IMR-90 (cell line): ENCODE results near the gene DAPK3. TPM values are rescaled to one million over a fixed set of nuclear protein-coding genes. Genes with fewer than 3 reads are reported as not detected.
A peak's percentile ranks its signal among the peaks of the same experiment; 100 is the strongest.

ENCODE experiments used
- BHLHE40 ChIP-seq: fragments of 150-350 bp; IDR thresholded peaks from 2 replicates; pipeline ENCODE4 v1.6.1; 2016; ENCODE audit warnings: mild to moderate bottlenecking, low read depth, low read length
- CTCF ChIP-seq: conservative IDR thresholded peaks from 2 replicates; pipeline ENCODE4 v1.5.1; 2012; ENCODE audit warnings: mild to moderate bottlenecking, low read depth, low read length, improper control_type of control experiment
- FOS ChIP-seq: fragments of 150-350 bp; IDR thresholded peaks from 2 replicates; pipeline ENCODE4 v1.6.1; 2016; ENCODE audit warnings: low read depth, low read length
- POLR2A ChIP-seq: IDR thresholded peaks from 2 replicates; pipeline ENCODE4 v1.6.1; 2012; ENCODE audit warnings: mild to moderate bottlenecking, low read depth, low read length
- polyA plus RNA-seq, 3 experiments: library from polyadenylated mRNA; depleted of rRNA; stranded (reverse); fragments of >200 nt; gene quantifications; 2 replicates each; pipeline ENCODE4 v1.2.3, GENCODE V29; 2012; ENCODE audit warnings: low replicate concordance in 1 of 3
- total RNA-seq: library from RNA; depleted of rRNA; stranded (reverse); fragments of >200 nt; gene quantifications from 2 replicates; pipeline ENCODE4 v1.2.3, GENCODE V29; 2012

DAPK3 gene
- total and polyA plus RNA-seq, 2 of the 4 experiments (the other 2 are of a cell fraction): 145 to 188 TPM

GRCh38 chr19:3984908-3985642 is 14.2 kb upstream of the DAPK3 start, which contains the start of gene EEF2 (continued):
- no peak for TF ChIP-seq CTCF
- TF ChIP-seq BHLHE40: no peak
- peak; percentile 40; the same call in 1 of the 2 replicates for TF ChIP-seq FOS
- peak; percentile 100 for TF ChIP-seq POLR2A
